IPS-15b (cell line): ENCODE results near the gene PHACTR2.
"Not testable (repeated sequence)": the region's sequence is repeated elsewhere in the genome, so short reads cannot be mapped to it uniquely, and the experiment has no call there.

Experiments
- H3K27me3 ChIP-seq: one replicate; pipeline ENCODE4 v1.6.1; 2013; ENCODE audit warnings: low read length; ENCODE audit not compliant: control insufficient read depth, insufficient read depth
- H3K36me3 ChIP-seq: one replicate; pipeline ENCODE4 v1.6.1; 2013; ENCODE audit warnings: low read length; ENCODE audit not compliant: control insufficient read depth, insufficient read depth
- H3K4me1 ChIP-seq: one replicate; pipeline ENCODE4 v1.6.1; 2013; ENCODE audit warnings: mild to moderate bottlenecking, low read length; ENCODE audit not compliant: control insufficient read depth, insufficient read depth
- H3K4me3 ChIP-seq: one replicate; pipeline ENCODE4 v1.5.1; 2013; ENCODE audit warnings: low read depth, low read length
- H3K9ac ChIP-seq: one replicate; pipeline ENCODE4 v1.6.1; 2013; ENCODE audit warnings: low read depth, mild to moderate bottlenecking, low read length
- H3K9me3 ChIP-seq: one replicate; pipeline ENCODE4 v1.6.1; 2013; ENCODE audit warnings: mild to moderate bottlenecking, low read length; ENCODE audit not compliant: control insufficient read depth, insufficient read depth

PHACTR2 gene

DNA sequence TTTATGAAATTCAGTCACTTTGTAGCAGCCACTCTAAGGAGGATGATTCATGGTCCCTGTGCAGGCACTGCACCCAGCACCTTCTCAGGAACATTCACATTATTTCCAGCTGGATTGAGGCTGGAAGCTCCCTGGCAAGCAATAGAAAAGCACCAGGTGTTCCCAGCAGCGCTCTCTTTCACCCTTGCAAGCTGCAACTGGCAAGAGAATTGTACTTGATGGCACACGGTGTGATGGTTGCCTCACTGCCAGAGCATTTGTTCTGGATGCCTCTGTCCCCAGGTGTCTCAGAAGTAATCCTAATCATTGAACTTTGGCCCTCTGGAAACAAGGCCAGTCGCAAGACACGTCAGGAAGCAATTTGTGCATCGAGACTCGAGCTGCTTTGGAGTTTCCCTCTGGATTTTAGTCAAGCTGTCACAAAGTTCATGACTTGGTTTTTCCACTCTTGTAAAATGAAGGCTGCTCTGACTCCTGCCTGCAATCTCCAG lies 24.9 kb upstream of the PHACTR2 start:
- H3K4me3 ChIP-seq, result no peak overlapping the region
- H3K9me3 ChIP-seq, result no peaks in the 10 kb centered on the region
- H3K27me3 ChIP-seq, result no peaks in the 10 kb centered on the region
- H3K4me1 ChIP-seq, result peaks cover 2% of the 10 kb centered on the region
- H3K9ac ChIP-seq, result no peak overlapping the region
- H3K36me3 ChIP-seq, result no peaks in the 10 kb centered on the region

- Histone ChIP-seq H3K27me3 (no peaks in the 10 kb centered on the region), H3K36me3 (no peaks in the 10 kb centered on the region), H3K4me1 (peaks cover 2% of the 10 kb centered on the region), H3K9me3 (peaks cover 2% of the 10 kb centered on the region), H3K9ac (no peak overlapping the region), H3K4me3 (no peak overlapping the region)
Measured at GRCh38 chr6:143655541-143655940, 22.2 kb upstream of the PHACTR2 start.

DNA sequence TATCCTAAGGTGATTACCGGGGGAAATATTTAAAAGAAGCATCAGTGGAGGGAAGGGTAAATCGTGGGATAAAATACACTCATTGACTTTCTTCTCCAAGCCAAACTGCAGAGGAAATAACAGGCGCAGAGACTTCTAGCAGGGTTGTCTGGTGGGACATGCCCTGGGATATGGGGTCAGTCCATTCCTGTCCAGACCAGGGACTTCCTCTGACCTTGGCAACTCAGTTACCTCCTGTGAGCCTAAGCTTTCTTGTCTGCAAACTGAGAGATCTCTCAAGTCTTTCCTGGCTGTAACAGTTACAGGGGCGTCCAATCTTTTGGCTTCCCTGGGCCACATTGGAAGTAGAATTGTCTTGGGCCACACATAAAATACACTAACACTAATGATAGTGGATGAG lies 21.7 kb upstream of the PHACTR2 start:
- no peaks in the 10 kb centered on the region for H3K27me3 ChIP-seq
- H3K9ac ChIP-seq, result no peak overlapping the region
- H3K4me3 ChIP-seq, result no peak overlapping the region
- no peaks in the 10 kb centered on the region for H3K36me3 ChIP-seq
- peaks cover 2% of the 10 kb centered on the region for H3K9me3 ChIP-seq
- peaks cover 2% of the 10 kb centered on the region for H3K4me1 ChIP-seq

- Histone ChIP-seq H3K36me3 (no peaks in the 10 kb centered on the region), H3K9ac (no peak overlapping the region), H3K9me3 (peaks cover 2% of the 10 kb centered on the region), H3K27me3 (no peaks in the 10 kb centered on the region), H3K4me1 (peaks cover 2% of the 10 kb centered on the region), H3K4me3 (no peak overlapping the region)
Measured at GRCh38 chr6:143657809-143658208, 20.0 kb upstream of the PHACTR2 start.

- not testable (repeated sequence) for H3K4me3 ChIP-seq, H3K9me3 ChIP-seq, H3K27me3 ChIP-seq, H3K4me1 ChIP-seq, H3K9ac ChIP-seq, H3K36me3 ChIP-seq
Measured at GRCh38 chr6:143660170-143660569, 17.6 kb upstream of the PHACTR2 start.

- Histone ChIP-seq H3K27me3 (no peaks in the 10 kb centered on the region), H3K4me1 (no peaks in the 10 kb centered on the region), H3K9me3 (peaks cover 2% of the 10 kb centered on the region), H3K36me3 (no peaks in the 10 kb centered on the region), H3K9ac (no peak overlapping the region), H3K4me3 (no peak overlapping the region)
Measured at GRCh38 chr6:143664171-143664570, 13.6 kb upstream of the PHACTR2 start.

DNA sequence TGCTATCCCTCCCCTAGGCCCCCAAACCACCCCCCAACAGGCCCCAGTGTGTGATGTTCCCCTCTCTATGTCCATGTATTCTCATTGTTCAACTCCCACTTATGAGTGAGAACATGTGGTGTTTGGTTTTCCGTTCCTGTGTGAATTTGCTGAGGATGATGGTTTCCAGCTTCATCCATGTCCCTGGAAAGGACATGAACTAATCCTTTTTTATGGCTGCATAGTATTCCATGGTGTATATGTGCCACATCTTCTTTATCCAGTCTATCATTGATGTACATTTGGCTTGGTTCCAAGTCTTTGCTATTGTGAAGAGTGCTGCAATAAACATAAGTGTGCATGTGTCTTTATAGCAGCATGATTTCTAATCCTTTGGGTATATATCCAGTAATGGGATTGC lies 11.8 kb upstream of the PHACTR2 start:
- not testable (repeated sequence) for H3K4me3 ChIP-seq, H3K27me3 ChIP-seq, H3K4me1 ChIP-seq, H3K36me3 ChIP-seq, H3K9me3 ChIP-seq, H3K9ac ChIP-seq

DNA sequence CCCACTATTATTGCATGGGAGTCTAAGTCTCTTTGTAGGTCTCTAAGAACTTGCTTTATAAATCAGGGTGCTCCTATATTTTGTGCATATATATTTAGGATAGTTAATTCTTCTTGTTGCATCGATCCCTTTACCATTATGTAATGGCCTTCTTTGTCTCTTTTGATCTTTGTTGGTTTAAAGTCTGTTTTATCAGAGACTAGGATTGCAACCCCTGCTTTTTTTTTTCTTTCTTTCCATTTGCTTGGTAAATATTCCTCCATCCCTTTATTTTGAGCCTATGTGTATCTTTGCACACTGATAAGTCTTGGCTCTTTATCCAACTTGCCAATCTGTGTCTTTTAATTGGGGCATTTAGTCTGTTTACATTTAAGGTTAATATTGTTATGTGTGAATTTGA lies 8.3 kb upstream of the PHACTR2 start:
- not testable (repeated sequence) for H3K4me3 ChIP-seq, H3K9me3 ChIP-seq, H3K36me3 ChIP-seq, H3K27me3 ChIP-seq, H3K9ac ChIP-seq
- peaks cover 16% of the 10 kb centered on the region for H3K4me1 ChIP-seq

GRCh38 chr6:143673669-143674068 lies 4.1 kb upstream of the PHACTR2 start:
- Histone ChIP-seq H3K9ac (no peak overlapping the region), H3K4me1 (peaks cover 41% of the 10 kb centered on the region), H3K4me3 (no peak overlapping the region), H3K36me3 (no peaks in the 10 kb centered on the region), H3K27me3 (no peaks in the 10 kb centered on the region), H3K9me3 (no peaks in the 10 kb centered on the region)

DNA sequence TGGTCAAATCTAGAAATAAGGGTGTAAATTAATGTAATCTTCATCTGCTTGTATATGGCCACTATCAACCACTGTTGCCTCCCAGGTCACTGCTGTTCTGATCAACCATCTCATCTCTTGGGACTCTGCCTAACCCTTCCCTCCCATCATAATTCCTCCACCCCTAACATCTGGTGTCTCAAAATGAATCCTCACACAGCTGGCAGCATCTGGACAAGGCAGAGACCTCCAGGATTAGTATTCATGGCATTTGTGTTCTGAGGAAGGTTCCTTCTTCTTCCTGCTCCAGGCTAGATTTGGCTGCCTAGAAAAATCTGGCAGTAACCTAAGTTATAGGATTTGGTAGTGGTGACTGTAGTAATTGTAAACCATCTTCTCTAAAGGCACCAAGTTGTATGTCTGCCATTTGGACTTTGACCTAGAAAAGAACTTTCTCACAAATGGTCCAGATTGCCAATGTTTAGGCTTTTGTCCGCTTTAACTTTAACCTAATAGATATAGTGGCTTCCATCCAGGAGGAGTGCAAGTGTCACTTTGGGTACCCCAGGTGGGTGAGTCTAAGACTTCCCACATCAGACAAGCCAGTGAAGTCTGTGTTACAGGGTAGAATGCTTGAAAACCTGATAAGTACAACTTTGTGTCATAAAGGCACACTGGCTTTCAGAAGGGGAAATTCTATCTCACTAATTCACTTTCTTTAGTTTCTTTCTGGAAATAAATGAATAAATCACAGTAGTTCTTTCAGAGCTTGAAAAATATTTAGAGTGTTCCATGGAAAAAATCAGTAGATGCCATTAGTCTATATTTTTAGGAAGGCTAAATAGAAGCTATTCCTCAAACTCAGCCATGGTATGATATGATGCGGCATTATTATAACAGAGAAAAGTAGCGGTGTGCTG lies 3.0 kb upstream of the PHACTR2 start:
- H3K4me1 ChIP-seq, result peaks cover 44% of the 10 kb centered on the region
- no peaks in the 10 kb centered on the region for H3K27me3 ChIP-seq
- no peaks in the 10 kb centered on the region for H3K9me3 ChIP-seq
- H3K36me3 ChIP-seq, result no peaks in the 10 kb centered on the region
- H3K4me3 ChIP-seq, result no peak overlapping the region
- H3K9ac ChIP-seq, result no peak overlapping the region

GRCh38 chr6:143675382-143675900 lies 2.3 kb upstream of the PHACTR2 start:
- Histone ChIP-seq H3K9me3 (no peaks in the 10 kb centered on the region), H3K4me1 (peaks cover 46% of the 10 kb centered on the region), H3K36me3 (no peaks in the 10 kb centered on the region), H3K4me3 (no peak overlapping the region), H3K27me3 (no peaks in the 10 kb centered on the region), H3K9ac (no peak overlapping the region)

GRCh38 chr6:143675946-143676345 lies 1.8 kb upstream of the PHACTR2 start:
- H3K27me3 ChIP-seq, result no peaks in the 10 kb centered on the region
- no peak overlapping the region for H3K4me3 ChIP-seq
- peaks cover 46% of the 10 kb centered on the region for H3K4me1 ChIP-seq
- no peaks in the 10 kb centered on the region for H3K9me3 ChIP-seq
- H3K9ac ChIP-seq, result no peak overlapping the region
- H3K36me3 ChIP-seq, result no peaks in the 10 kb centered on the region
